Breast epithelium (tissue), 4 donors: ENCODE measurements around the gene IFIT3. TPM values are rescaled to one million over a fixed set of nuclear protein-coding genes. Genes with fewer than 3 reads are reported as not detected.

Source experiments
- DNase-seq, 2 donors: peaks; one replicate each; pipeline ENCODE4 v3.0.0-alpha.2; 2019; ENCODE audit warnings: low spot score in 2 of 2
- H3K27ac ChIP-seq, 2 donors: fragments of 200-600 bp; sonication (generic) in 1 of 2; one replicate each; pipeline ENCODE4 v1.5.1; 2016 to 2019; ENCODE audit warnings: mild to moderate bottlenecking in 1 of 2
- H3K27me3 ChIP-seq, 2 donors: fragments of 200-600 bp; sonication (generic) in 1 of 2; one replicate each; pipeline versions ENCODE4 v1.5.1 to v1.6.0; 2017 to 2019; ENCODE audit warnings: control low read depth in 1 of 2, mild to moderate bottlenecking in 1 of 2
- H3K36me3 ChIP-seq: fragments of 200-600 bp; one replicate; pipeline ENCODE4 v1.5.1; 2019
- H3K4me1 ChIP-seq, 2 donors: fragments of 200-600 bp; sonication (generic); one replicate each; pipeline ENCODE4 v1.5.1; 2016 to 2019; ENCODE audit warnings: control low read depth in 1 of 2
- H3K4me3 ChIP-seq, 3 donors: fragments of 200-600 bp; sonication (generic); 1 replicate in 2 of 3; 2 replicates in 1 of 3; pipeline ENCODE4 v1.5.1; 2016 to 2019; ENCODE audit warnings: mild to moderate bottlenecking in 3 of 3, moderate library complexity in 2 of 3
- H3K9me3 ChIP-seq, 2 donors: fragments of 200-600 bp; sonication (generic) in 1 of 2; one replicate each; pipeline ENCODE4 v1.5.1; 2016 to 2019; ENCODE audit warnings: control low read depth in 1 of 2
- CTCF ChIP-seq, 3 donors: fragments of 450-650 bp; IDR thresholded peaks; one replicate each; pipeline ENCODE4 v1.5.1; 2016 to 2017; ENCODE audit warnings: antibody characterized with exemption in 3 of 3, mild to moderate bottlenecking in 3 of 3, moderate library complexity in 3 of 3
- POLR2A ChIP-seq: fragments of 450-650 bp; IDR thresholded peaks from one replicate; pipeline ENCODE4 v1.6.1; 2016; ENCODE audit warnings: antibody characterized with exemption, mild to moderate bottlenecking, moderate library complexity
- POLR2AphosphoS5 ChIP-seq, 3 donors: sonication (generic); formaldehyde crosslinking; IDR thresholded peaks; one replicate each; pipeline ENCODE4 v1.6.1; 2017; ENCODE audit warnings: antibody characterized with exemption in 3 of 3
- intact Hi-C: fragments of 100-400 bp; cut with DNase I; formaldehyde crosslinking; loops from one replicate; pipeline ENCODE4 v1.15.1; 2023; ENCODE audit warnings: low total_unique reads
- total RNA-seq, 3 donors: library from RNA; depleted of rRNA; stranded (reverse); fragments of >200 nt; gene quantifications; one replicate each; pipeline ENCODE4 v1.1.0, GENCODE V29; 2016

The IFIT3 gene
- total RNA-seq: 10 to 100 TPM in 1 of 3 donors, 1 to 10 TPM in 2; 8.2 to 10.4 (median 9.5) TPM

- peak within 1 kb of the TSS; percentile 77 to 85 for H3K27ac ChIP-seq
- peak in 1 of 2 donors; percentile 36 for DNase-seq
- peak within 1 kb of the TSS; percentile 46 to 63 (median 52) for H3K4me3 ChIP-seq
- H3K9me3 ChIP-seq: no peaks in the 10 kb centered on the region
- intact Hi-C loops: no loop called here
- H3K36me3 ChIP-seq: no peaks in the 10 kb centered on the region
- TF ChIP-seq CTCF (IDR thresholded peaks at IDR 0.05): no peak
- TF ChIP-seq POLR2A: no peak
- peak; percentile 52 to 80 (median 59) for TF ChIP-seq POLR2AphosphoS5 (IDR thresholded peaks at IDR 0.05)
- H3K27me3 ChIP-seq: no peaks in the 10 kb centered on the region
- no peaks in the 10 kb centered on the region for H3K4me1 ChIP-seq
These were observed at the start of gene IFIT3 for GRCh38 chr10:89327803-89328441. Gene IFIT3 (plus strand): TSS chr10:89327997. CDS start chr10:89328074, 77 bp downstream.

- intact Hi-C loops: no loop called here
- H3K4me3 ChIP-seq: no peak overlapping the region
These were observed 49.7 kb upstream of the IFIT3 start for GRCh38 chr10:89278034-89278535.

GRCh38 chr10:89278900-89279392 is 48.9 kb upstream of the IFIT3 start:
- Histone ChIP-seq H3K4me1 (peaks cover 7 to 38% of the 10 kb centered on the region in 2 donors), H3K4me3 (no peak overlapping the region), H3K27ac (peak overlapping the region; percentile 81 to 93), H3K27me3 (no peaks in the 10 kb centered on the region), H3K9me3 (no peaks in the 10 kb centered on the region), H3K36me3 (no peaks in the 10 kb centered on the region)
- intact Hi-C loops: no loop called here
- DNase-seq: no peak
- no peak for TF ChIP-seq CTCF (IDR thresholded peaks at IDR 0.05)
- TF ChIP-seq POLR2AphosphoS5 (IDR thresholded peaks at IDR 0.05): no peak
- no peak for TF ChIP-seq POLR2A

More at GRCh38 chr10:89278034-89278535, 49.7 kb upstream of the IFIT3 start:
- peak overlapping the region; percentile 89 to 93 for H3K27ac ChIP-seq
- peak in 1 of 2 donors; percentile 73 for DNase-seq
- TF ChIP-seq POLR2AphosphoS5 (IDR thresholded peaks at IDR 0.05) (peak in 2 of 3 donors; percentile 56 to 69), CTCF (IDR thresholded peaks at IDR 0.05) (no peak), POLR2A (no peak)
- no peaks in the 10 kb centered on the region for H3K9me3 ChIP-seq
- no peaks in the 10 kb centered on the region for H3K27me3 ChIP-seq
- no peaks in the 10 kb centered on the region for H3K36me3 ChIP-seq
- peaks cover 7 to 32% of the 10 kb centered on the region in 2 donors for H3K4me1 ChIP-seq

GRCh38 chr10:89279421-89279869 is 48.4 kb upstream of the IFIT3 start:
- Histone ChIP-seq H3K27me3 (no peaks in the 10 kb centered on the region), H3K4me3 (no peak overlapping the region), H3K9me3 (no peaks in the 10 kb centered on the region), H3K27ac (peak overlapping the region; percentile 81 to 93), H3K36me3 (no peaks in the 10 kb centered on the region), H3K4me1 (peaks cover 7 to 38% of the 10 kb centered on the region in 2 donors)
- TF ChIP-seq CTCF (IDR thresholded peaks at IDR 0.05) (no peak), POLR2AphosphoS5 (IDR thresholded peaks at IDR 0.05) (no peak), POLR2A (no peak)
- DNase-seq: no peak
- intact Hi-C loops: no loop called here

GRCh38 chr10:89280508-89280907 is 47.3 kb upstream of the IFIT3 start:
- intact Hi-C loops: no loop called here
- Histone ChIP-seq H3K4me1 (peaks cover 7 to 33% of the 10 kb centered on the region in 2 donors), H3K27ac (peak overlapping the region; percentile 38 to 75), H3K9me3 (no peaks in the 10 kb centered on the region), H3K27me3 (no peaks in the 10 kb centered on the region), H3K4me3 (no peak overlapping the region), H3K36me3 (no peaks in the 10 kb centered on the region)
- TF ChIP-seq CTCF (IDR thresholded peaks at IDR 0.05): no peak
- TF ChIP-seq POLR2AphosphoS5 (IDR thresholded peaks at IDR 0.05): no peak
- TF ChIP-seq POLR2A: no peak
- DNase-seq: no peak
